ENCODE data around the gene NYAP1.

Gene NYAP1

GRCh38 chr7:100464210-100464660, 19.5 kb upstream of the NYAP1 start, which contains the start of gene SPACDR:
Gene SPACDR, minus strand, starts transcription at chr7:100464260. Its CDS starts 235 bp downstream, at chr7:100464025.
- no peak for DNase-seq

DNA sequence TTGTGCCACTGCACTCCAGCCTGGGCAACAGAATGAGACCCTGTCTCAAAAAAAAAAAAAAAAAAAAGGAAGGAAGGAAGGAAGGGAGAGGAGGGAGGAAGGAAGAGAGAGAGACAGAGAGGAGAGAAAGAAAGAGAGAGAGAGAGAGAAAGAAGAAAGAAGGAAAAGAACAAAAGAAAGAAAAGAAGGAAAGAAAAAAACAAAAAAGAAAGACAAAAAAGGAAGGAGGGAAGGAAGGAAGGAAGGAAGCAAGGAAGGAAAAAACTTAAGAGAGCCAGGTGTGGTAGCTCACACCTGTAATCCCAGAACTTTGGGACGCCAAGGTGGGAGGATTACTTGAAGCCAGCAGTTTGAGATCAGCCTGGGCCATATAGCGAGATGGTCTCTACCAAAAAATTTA, 18.9 kb upstream of the NYAP1 start:
- DNase-seq = no peak

DNA sequence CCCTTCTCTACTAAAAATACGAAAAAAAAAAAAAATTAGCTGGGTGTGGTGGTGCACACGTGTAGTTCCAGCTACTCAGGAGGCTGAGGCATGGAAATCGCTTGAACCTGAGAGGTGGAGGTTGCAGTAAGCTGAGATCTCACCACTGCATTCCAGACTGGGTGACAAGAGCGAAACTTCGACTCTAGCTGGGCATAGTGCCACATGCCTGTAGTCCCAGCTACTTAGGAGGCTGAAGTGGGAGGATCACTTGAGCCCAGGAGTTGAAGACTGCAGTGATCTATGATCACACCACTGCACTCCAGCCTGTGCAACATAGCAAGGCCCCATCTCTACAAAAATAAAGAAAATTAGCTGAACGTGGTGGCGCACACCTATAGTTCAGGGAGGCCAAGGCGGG, 18.4 kb upstream of the NYAP1 start:
- DNase-seq = no peak

DNA sequence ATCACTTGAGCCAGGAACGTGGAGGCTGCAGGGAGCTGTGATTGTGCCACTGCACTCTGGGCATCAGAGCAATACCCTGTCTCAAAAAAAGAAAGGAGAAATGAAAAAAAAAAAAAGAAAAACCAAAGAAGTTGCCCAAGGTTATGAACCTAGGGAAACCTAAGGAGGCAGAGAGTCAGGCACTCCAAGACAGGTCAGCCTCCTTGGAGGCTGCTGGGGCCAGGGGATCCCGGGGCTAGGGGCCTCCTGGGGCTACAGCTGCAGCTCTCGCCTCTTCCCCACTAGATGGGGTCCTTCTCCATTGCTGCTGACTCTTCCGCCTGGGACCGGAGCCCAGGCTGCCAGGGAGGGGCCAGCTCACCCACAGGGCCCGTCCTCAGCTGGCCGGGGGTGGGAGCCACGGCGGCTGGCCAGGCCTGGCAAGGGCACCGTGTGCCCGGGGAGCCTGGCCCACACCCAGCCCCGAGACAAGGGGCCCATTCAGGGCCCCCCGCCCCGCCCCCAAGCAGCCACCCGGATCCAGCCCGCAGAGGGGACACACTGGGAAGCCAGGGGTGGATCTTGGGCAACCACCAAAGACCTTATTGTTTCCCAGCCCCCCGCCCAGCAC, 17.9 kb upstream of the NYAP1 start:
- peak; percentile 67 to 77 (median 73) for DNase-seq

DNA sequence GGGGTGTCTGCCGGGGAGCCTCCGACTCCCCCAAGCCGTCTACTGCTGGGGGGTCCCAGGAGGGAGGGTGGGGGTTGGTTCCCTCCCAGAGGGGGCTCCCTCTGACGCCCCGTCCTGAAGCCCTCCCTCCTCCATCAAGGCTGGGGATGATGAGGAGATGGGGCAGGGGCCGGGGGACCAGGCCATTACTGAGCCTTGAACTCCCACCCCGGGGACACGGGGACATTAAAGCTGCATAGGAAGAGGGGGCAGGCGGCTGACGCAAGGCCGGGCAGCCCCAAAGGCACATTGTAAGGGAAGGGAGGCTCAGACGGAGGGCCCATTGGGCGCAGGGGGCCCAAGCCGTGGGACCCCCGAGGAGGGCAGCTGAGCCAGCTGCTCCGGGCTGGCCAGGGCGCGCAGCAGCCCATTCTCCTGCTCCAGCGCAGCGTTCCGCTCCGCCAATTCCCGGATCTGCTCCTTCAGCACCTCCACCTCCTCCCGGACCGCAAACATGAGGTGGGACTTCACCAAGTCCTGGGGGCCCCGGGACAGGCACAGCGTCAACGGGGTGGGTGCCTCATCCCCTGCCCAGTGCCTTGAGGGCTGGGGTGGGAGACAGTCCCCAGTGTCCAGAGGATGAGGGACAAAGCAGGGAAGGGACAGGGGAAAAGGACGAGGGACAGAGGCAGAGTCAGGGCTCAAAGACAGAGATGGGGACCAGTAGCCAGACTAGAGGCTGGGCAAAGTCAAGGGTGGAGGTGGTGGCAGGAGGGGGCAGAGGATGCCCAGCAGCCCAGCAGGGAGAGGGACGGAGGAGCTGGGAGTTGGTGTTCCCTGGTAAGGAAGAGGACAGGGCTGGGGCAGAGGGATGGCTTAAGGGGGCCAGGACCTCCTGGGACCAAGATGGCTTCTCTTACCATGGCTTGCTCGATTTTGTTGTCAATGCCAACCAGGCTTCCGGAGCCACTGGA, 16.8 kb upstream of the NYAP1 start:
- DNase-seq = no peak

GRCh38 chr7:100467638-100468373, 15.9 kb upstream of the NYAP1 start:
- DNase-seq = no peak

DNA sequence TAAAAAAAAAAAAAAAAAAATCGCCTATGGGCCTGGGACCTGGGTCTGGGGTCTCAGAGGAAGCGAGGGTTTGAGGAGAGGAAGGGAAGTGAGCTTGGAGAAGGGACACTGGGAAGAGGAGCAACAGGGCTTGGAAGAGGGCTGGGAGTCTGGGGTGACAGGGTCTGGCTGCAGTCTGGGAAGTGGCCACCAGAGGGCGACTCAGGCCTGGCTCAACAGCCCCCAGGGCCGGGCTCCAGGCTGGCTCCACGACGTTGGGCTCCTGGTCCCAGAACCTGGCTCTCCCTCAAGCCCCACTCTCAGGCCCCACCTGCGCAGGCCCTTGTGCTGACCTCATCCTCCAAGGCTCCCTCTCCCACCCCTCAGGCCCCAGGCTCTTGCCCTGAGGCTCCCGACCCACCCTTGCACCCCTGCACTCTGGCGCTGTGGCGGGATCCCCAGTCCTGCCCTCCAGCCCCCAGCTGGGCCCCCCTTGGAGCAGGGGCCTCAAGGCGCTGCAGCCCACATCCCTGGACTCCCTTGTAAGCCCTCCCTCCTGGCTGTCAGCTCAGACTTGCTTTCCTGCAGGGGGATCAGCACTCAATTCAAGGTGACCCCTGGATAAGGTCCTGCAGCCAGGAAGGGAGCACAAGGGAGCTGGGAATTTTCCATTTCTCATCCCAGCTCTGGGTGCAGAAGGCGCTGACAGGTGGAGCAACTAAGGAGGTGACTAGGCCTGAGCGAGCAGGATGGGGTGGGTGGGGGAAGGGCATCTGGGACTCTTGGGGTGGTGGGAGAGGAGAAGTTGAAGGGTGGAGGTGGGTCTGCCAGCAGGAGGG, 14.3 kb upstream of the NYAP1 start:
- DNase-seq = peak; percentile 79 to 91 (median 88)

GRCh38 chr7:100471021-100471420, 12.7 kb upstream of the NYAP1 start:
- no peak for DNase-seq

DNA sequence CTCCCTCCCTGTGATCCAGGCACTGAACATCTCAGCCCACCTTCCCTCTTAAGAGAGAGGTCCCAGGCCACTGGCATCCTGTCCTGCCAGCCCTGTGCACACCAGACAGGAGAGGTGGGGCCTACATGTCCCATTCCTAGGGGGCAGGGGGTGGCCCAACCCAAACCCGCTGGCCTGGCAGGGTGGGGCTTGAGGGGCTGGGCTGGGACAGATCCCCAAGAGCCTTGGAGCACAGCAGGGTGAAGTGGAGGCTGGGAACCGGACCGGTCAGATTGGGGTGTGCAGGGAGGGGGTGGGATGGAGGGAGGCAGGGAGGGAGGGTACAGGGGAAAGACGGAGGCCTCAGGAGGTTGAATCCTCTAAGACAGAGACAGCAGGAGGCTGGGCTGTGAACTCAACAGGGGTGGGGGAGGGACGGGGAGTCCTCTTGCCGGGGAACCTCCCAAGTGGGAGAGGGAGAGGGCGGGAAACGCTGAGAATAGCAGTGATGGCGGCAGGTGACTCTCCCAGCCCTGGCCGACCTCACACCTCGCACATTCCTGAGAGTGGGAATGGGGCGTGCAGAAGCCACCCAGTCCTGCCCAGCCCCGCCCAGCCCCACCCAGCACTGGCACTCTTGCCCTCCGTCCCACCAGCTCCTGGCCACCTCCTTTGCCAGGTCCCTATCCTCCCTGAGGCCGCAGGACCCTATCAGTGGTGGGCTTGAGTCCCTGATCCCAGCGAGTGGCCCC, 11.4 kb upstream of the NYAP1 start:
- no peak for DNase-seq

GRCh38 chr7:100472854-100473499, 10.8 kb upstream of the NYAP1 start:
- DNase-seq = peak; percentile 89 to 93 (median 92)

DNA sequence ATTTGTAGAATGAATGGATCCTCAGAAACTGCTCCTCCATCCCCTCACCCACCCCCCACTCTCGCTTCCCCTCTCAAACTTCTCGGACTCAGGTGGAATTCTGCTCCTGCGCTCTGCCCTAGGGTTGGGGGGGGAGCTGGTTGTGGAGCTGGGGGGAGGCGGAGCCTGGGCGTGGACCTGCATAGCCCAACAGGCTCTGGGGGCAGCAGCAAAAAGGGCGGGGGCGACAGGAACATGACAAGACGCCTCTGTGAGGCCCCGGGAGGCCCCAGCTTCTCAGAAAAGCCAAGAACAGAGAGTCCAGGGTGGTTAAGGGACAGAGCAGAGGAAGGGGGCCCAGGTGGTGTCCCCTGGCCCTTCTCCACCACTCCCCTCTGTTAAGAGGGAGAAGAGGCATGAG, 8.2 kb upstream of the NYAP1 start:
- peak in 1 of 3 donors; percentile 41 for DNase-seq

GRCh38 chr7:100476101-100476780, 7.5 kb upstream of the NYAP1 start:
- peak in 1 of 3 donors; percentile 22 for DNase-seq

DNA sequence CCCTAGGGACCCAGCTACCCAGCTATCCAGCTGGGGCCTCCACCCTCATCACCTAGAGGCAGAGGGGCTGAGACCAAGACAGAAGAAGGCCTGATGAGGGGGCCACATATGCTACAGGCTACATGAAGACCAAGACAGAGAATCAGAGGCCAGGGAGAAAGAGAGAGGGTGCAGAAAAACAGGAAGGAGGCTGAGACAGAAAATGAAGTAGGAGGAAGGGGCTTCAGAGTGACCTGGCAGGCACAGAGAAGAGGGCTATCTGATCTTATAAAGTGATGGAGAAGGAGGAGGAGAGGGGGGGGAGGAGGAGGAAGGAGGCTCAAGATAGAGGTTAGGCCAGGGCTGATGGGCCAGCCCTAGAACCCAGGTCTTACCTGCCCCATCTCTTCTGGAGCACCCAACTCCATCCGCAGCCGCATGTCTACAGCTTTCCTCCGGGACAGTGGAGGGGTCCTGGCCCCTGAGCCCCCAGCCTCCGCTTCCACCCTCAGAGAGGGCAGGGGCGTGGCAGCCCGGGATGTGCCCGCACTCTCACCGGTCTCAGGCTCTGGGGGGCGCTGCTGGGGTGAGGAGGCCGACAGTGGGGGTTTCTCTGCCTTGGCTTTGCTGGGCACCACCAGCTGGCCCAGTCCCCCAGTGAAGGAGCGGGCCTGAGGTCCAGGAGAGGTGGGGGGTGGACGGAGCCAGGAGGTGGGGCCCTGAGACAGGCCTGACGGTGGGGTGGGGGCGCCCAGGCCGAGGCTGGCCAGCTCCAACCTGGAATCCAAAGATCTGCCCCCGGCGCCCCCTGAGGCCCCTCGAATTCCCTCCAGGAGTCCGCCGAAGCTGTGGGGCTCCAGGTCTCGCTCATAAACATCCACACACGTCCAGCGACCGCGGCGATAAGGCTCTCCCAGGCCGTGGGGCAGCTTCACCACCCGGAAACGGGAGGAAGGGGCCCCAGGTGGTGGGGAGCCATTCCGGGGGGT, 6.5 kb upstream of the NYAP1 start:
- DNase-seq = peak in 1 of 3 donors; percentile 56

GRCh38 chr7:100477871-100478267, 5.9 kb upstream of the NYAP1 start:
- no peak for DNase-seq

GRCh38 chr7:100478958-100479660, 4.6 kb upstream of the NYAP1 start, which contains the start of gene TSC22D4:
Gene TSC22D4, minus strand, starts transcription at chr7:100479214. Its CDS starts 1,176 bp downstream, at chr7:100478038.
- peak; percentile 87 to 94 (median 88) for DNase-seq

DNA sequence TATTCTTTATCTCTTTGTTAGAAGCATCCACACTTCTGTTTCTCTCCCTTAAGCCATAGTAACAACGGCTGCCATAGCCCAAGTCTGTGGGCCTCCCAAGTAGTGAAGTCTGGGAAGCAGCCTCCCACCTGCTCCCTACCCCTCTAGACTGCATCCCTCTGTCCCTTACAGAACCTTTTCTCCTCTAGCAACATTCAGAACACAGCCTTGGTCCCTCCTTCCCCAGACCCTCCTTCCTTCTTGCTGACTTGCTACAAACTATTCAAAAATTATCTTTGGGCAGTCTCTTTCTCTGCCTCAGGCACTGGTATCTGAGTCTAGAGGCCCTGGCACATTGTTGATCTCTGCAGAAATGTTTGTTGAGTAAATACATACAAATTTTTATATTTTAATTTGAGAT, 2.3 kb upstream of the NYAP1 start:
- DNase-seq = no peak

DNA sequence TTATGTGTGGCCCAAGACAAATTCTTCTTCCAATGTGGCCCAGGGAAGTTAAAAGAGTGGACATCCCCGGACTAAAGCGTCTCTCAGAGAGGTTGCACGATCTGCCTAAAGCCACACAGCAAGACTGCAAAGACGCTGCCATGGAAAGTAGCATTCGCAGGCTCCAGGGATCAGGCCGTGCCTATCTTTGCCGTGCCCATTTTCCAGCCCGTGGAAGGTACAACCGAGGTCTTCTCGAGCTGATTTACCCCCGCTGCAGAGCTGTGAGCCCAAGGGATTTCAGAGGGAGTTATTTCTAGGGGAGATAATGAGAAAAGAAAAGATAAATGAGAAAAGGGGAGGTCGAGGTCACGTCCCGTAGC, 1.0 kb upstream of the NYAP1 start:
- DNase-seq = no peak

- peak; percentile 70 to 86 (median 73) for DNase-seq
These were observed 521 bp upstream of the NYAP1 start for GRCh38 chr7:100483090-100483721.

Measured in suppressor macrophage treated with lipopolysaccharide for 1 hour (primary cell).